HepG2 (cell line): ENCODE data around the gene HECTD2. TPM values are rescaled to one million over a fixed set of nuclear protein-coding genes. Genes with fewer than 3 reads are reported as not detected.

ENCODE experiments used
- ATAC-seq: fragments of 200-7000 bp; cut with Tn5 transposase; 3 replicates; pipeline ENCODE4 v1.9.1; 2020; ENCODE audit warnings: mild to moderate bottlenecking, moderate library complexity
- BruUV-seq: library from RNA; stranded (reverse); fragments of 400-500 nt; replicated peaks from 2 replicates; lab custom pipeline; 2021; lab: Mats Ljungman, UMichigan
- CTCF ChIA-PET: fragments of 300-600 bp; formaldehyde crosslinking; extraction: SDS; loops from one replicate; lab custom pipeline; 2021; ENCODE audit warnings: low total read pairs, inconsistent platforms, low intra/inter-chr PET ratio; lab: Yijun Ruan, JAX
- POLR2A ChIA-PET: fragments of 350-600 bp; sonication (Branson Sonifier 250); formaldehyde crosslinking; loops from one replicate; lab custom pipeline; 2020; ENCODE audit warnings: antibody characterized with exemption, inconsistent platforms; lab: Yijun Ruan, JAX
- DNase-seq: peaks from one replicate; pipeline ENCODE4 v3.0.0-alpha.2; 2015; ENCODE audit warnings: low spot score
- FAIRE-seq: peaks from 3 replicates; lab custom pipeline; 2011; peaks lifted over from hg19 to GRCh38; lab: Jason Lieb, UNC
- H2AFZ ChIP-seq: one replicate; pipeline ENCODE4 v1.6.1; 2011; ENCODE audit warnings: low read length, inconsistent platforms
- H3K27ac ChIP-seq: fragments of 300-600 bp; 3 replicates; pipeline ENCODE4 v1.8.0; 2011; ENCODE audit warnings: mixed run types, mild to moderate bottlenecking, mixed read lengths, low read length, inconsistent platforms; ENCODE audit not compliant: insufficient read depth; ENCODE audit errors: extremely low read length
- H3K27me3 ChIP-seq, 2 experiments: fragments of 200-600 bp in 1 of 2; 2 replicates in 1 of 2; 3 replicates in 1 of 2; pipeline versions ENCODE4 v1.6.0 to v1.8.0; 2011; ENCODE audit warnings: low read length in 2 of 2, mild to moderate bottlenecking in 2 of 2, moderate library complexity in 2 of 2, inconsistent platforms in 1 of 2; ENCODE audit not compliant: insufficient read depth in 2 of 2, control insufficient read depth in 1 of 2
- H3K36me3 ChIP-seq, 2 experiments: fragments of 200-600 bp in 1 of 2; replicated peaks in 1 of 2; 2 replicates in 1 of 2; 3 replicates in 1 of 2; pipeline versions ENCODE4 v1.5.1 to v1.8.0; 2011; ENCODE audit warnings: low read length in 2 of 2, inconsistent platforms in 1 of 2; ENCODE audit not compliant: insufficient read depth in 2 of 2, control insufficient read depth in 1 of 2
- H3K4me1 ChIP-seq: 2 replicates; pipeline ENCODE4 v1.5.1; 2012; ENCODE audit warnings: low read length, inconsistent platforms; ENCODE audit not compliant: insufficient read depth
- H3K4me2 ChIP-seq: 2 replicates; pipeline ENCODE4 v1.6.0; 2011; ENCODE audit warnings: low read depth, low read length, inconsistent platforms
- H3K4me3 ChIP-seq, 3 experiments: fragments of 200-600 bp in 1 of 3; sonication (generic), shearing (Covaris generic) in 1 of 3; replicated peaks in 1 of 3; 2 replicates each; pipeline ENCODE4 v1.5.1; 2011 to 2016; ENCODE audit warnings: low read length in 3 of 3, inconsistent platforms in 2 of 3, low read depth in 2 of 3, mild to moderate bottlenecking in 2 of 3, control low read depth in 1 of 3, mixed read lengths in 1 of 3; ENCODE audit not compliant: insufficient read depth in 1 of 3
- H3K79me2 ChIP-seq: one replicate; pipeline ENCODE4 v1.6.1; 2011; ENCODE audit warnings: low read length, inconsistent platforms; ENCODE audit not compliant: insufficient read depth
- H3K9ac ChIP-seq: 2 replicates; pipeline ENCODE4 v1.6.0; 2011; ENCODE audit warnings: mild to moderate bottlenecking, low read depth, low read length, inconsistent platforms; ENCODE audit not compliant: insufficient read depth
- H3K9me3 ChIP-seq: 2 replicates; pipeline ENCODE4 v1.5.1; 2012; ENCODE audit warnings: mild to moderate bottlenecking, low read length
- H4K20me1 ChIP-seq: 2 replicates; pipeline ENCODE4 v1.6.0; 2011; ENCODE audit warnings: inconsistent platforms, mild to moderate bottlenecking, low read length, moderate library complexity; ENCODE audit not compliant: insufficient read depth
- MNT ChIP-seq: fragments of 450-650 bp; IDR thresholded peaks from 2 replicates; pipeline ENCODE4 v1.6.1; 2016
- SMAD3 ChIP-seq: sonication (generic); formaldehyde crosslinking; IDR thresholded peaks from 2 replicates; pipeline ENCODE4 v1.4.0; 2020; ENCODE audit warnings: missing genetic modification reagents
- UBTF ChIP-seq: sonication (generic); formaldehyde crosslinking; IDR thresholded peaks from 2 replicates; pipeline ENCODE4 v1.4.0; 2020; ENCODE audit warnings: mild to moderate bottlenecking, missing genetic modification reagents
- ZNF639 ChIP-seq: conservative IDR thresholded peaks from 2 replicates; pipeline ENCODE4 v1.6.1; 2018; ENCODE audit warnings: missing genetic modification reagents
- WGBS: methylation state at CpG from one replicate; pipeline ENCODE4 v1.1.6; 2017; ENCODE audit warnings: low lambda C conversion rate; 5-methylcytosine and 5-hydroxymethylcytosine counted together
- in situ Hi-C: cut with HindIII; loops from 2 replicates; pipeline ENCODE4 v1.10.0; 2017; ENCODE audit warnings: low pct_unique_long_range_greater_than_20kb; ENCODE audit not compliant: extremely low pct_ligation_motif_present
- intact Hi-C: fragments of 100-400 bp; cut with micrococcal nuclease; formaldehyde crosslinking; loops from one replicate; pipeline ENCODE4 v1.10.0; 2022; ENCODE audit not compliant: unreplicated experiment
- polyA plus RNA-seq, 8 experiments: library from polyadenylated mRNA; depleted of rRNA in 3 of 8; stranded (reverse) in 7 of 8; unstranded in 1 of 8; fragments of >200 nt; fragmentation: Illumina TruSeq in 4 of 8; extraction: Trizol in 4 of 8; gene quantifications; 2 replicates each; pipeline versions ENCODE4 v1.2.1 to v1.2.3, GENCODE V29; 2011 to 2016; ENCODE audit warnings: low read depth in 4 of 8, missing spikeins in 1 of 8, mixed read lengths in 1 of 8; ENCODE audit not compliant: insufficient read depth in 1 of 8
- total RNA-seq, 5 experiments: library from RNA; depleted of rRNA; stranded (reverse); fragments of >200 nt; fragmentation: Illumina TruSeq; extraction: Trizol; gene quantifications; 2 replicates each; pipeline ENCODE4 v1.2.3, GENCODE V29; 2016; ENCODE audit warnings: low read depth in 1 of 5

Gene HECTD2
- total and polyA plus RNA-seq, 2 of the 13 experiments (the other 11 are each of a cell fraction or from before 2014, with no cell fraction given): 3.2 to 5.2 TPM

DNA sequence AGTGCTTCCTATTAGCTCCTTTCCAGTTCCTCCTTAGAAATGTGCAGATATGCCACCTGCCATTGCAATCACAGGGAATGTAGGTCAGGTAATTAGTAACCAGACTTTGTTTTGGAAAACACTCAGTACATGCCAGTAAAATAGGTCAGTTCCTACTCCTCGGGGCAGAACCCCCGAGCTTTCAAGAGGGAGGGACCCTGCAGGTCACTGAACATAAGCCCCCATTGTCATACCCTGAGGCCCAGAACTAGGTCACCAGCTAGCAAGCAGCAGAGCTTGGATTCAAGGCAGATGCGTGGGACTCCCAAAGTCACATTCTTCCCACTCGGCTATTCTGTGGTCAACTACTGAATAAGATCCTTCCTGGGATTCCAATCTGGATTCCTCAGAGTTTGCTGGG is 117.9 kb downstream of the HECTD2 start:
- H2AFZ ChIP-seq: no peak overlapping the region
- no peak for TF ChIP-seq ZNF639 (CRISPR knock-in tag)
- no peak for TF ChIP-seq MNT
- TF ChIP-seq UBTF (CRISPR knock-in tag): no peak
- no peak for TF ChIP-seq SMAD3 (CRISPR knock-in tag)
- no peak overlapping the region for H3K4me2 ChIP-seq
- FAIRE-seq (no peak), ATAC-seq (no peak), DNase-seq (no peak)
- no peak overlapping the region for H3K27ac ChIP-seq
- no TSS peak for BruUV-seq
- H3K27me3 ChIP-seq: no peaks in the 10 kb centered on the region; a peak in 1 of 5 replicates
- H3K9ac ChIP-seq: no peak overlapping the region
- intact Hi-C loops: no loop called here
- CTCF ChIA-PET: no interaction called here
- H3K79me2 ChIP-seq: no peaks in the 10 kb centered on the region
- no peak overlapping the region for H3K4me3 ChIP-seq
- POLR2A ChIA-PET: no interaction called here
- 0 out of 2 replicates have a peak, but pooled peaks cover 6% of the 10 kb centered on the region for H3K4me1 ChIP-seq
- in situ Hi-C loops: no loop called here
- 0% methylated on average over 1 of the region's 4 CpGs for WGBS
- no peaks in the 10 kb centered on the region for H4K20me1 ChIP-seq
- no peaks in the 10 kb centered on the region for H3K9me3 ChIP-seq
- H3K36me3 ChIP-seq: no peaks in the 10 kb centered on the region
